HepG2 (cell line): ENCODE results near the gene HSPB6. TPM values are rescaled to one million over a fixed set of nuclear protein-coding genes. Genes with fewer than 3 reads are reported as not detected.

Experiments used
- ARID4A ChIP-seq: sonication (generic); formaldehyde crosslinking; IDR thresholded peaks from 2 replicates; pipeline ENCODE4 v1.5.0; 2020; ENCODE audit warnings: mild to moderate bottlenecking, missing genetic modification reagents, borderline replicate concordance
- HOXA3 ChIP-seq: sonication (generic); formaldehyde crosslinking; IDR thresholded peaks from 2 replicates; pipeline ENCODE4 v1.5.0; 2020; ENCODE audit warnings: missing genetic modification reagents
- REST ChIP-seq, 2 experiments: IDR thresholded peaks; 2 replicates each; pipeline ENCODE4 v1.6.1; 2011 to 2012; ENCODE audit warnings: low read length in 2 of 2, borderline replicate concordance in 1 of 2, low read depth in 1 of 2, mild to moderate bottlenecking in 1 of 2, moderate library complexity in 1 of 2
- SIN3A ChIP-seq: IDR thresholded peaks from 2 replicates; pipeline ENCODE4 v1.6.1; 2011; ENCODE audit warnings: low read depth, mild to moderate bottlenecking, control low read depth, low read length, borderline replicate concordance
- TGIF2 ChIP-seq: IDR thresholded peaks from 2 replicates; pipeline ENCODE4 v1.6.1; 2016; ENCODE audit warnings: control low read depth, missing compliant biosample characterization
- ZFP91 ChIP-seq: sonication (generic); formaldehyde crosslinking; IDR thresholded peaks from 2 replicates; pipeline ENCODE4 v1.9.0; 2022; ENCODE audit warnings: missing genetic modification reagents, mild to moderate bottlenecking, borderline replicate concordance
- ZNF816 ChIP-seq: sonication (generic); formaldehyde crosslinking; IDR thresholded peaks from 2 replicates; pipeline ENCODE4 v1.8.0; 2022; ENCODE audit warnings: missing genetic modification reagents, mild to moderate bottlenecking, borderline replicate concordance
- polyA plus RNA-seq, 8 experiments: library from polyadenylated mRNA; depleted of rRNA in 3 of 8; stranded (reverse) in 7 of 8; unstranded in 1 of 8; fragments of >200 nt; fragmentation: Illumina TruSeq in 4 of 8; extraction: Trizol in 4 of 8; gene quantifications; 2 replicates each; pipeline versions ENCODE4 v1.2.1 to v1.2.3, GENCODE V29; 2011 to 2016; ENCODE audit warnings: low read depth in 4 of 8, missing spikeins in 1 of 8, mixed read lengths in 1 of 8; ENCODE audit not compliant: insufficient read depth in 1 of 8
- total RNA-seq, 5 experiments: library from RNA; depleted of rRNA; stranded (reverse); fragments of >200 nt; fragmentation: Illumina TruSeq; extraction: Trizol; gene quantifications; 2 replicates each; pipeline ENCODE4 v1.2.3, GENCODE V29; 2016; ENCODE audit warnings: low read depth in 1 of 5

The HSPB6 gene
- total and polyA plus RNA-seq, 2 of the 13 experiments (the other 11 are each of a cell fraction or from before 2014, with no cell fraction given) = 0.18 TPM; not detected in 1

- TF ChIP-seq HOXA3 (CRISPR knock-in tag) (peak; percentile 80), ARID4A (peak; percentile 52; the same call in 1 of the 2 replicates), ZNF816 (CRISPR knock-in tag) (no peak), REST (IDR thresholded peaks at IDR 0.05; ENCODE audit: borderline replicate concordance in 1 of 2, low read depth in 1 of 2, low read length in 2 of 2) (no peak), ZFP91 (no peak), TGIF2 (CRISPR knock-in tag) (peak; percentile 60; the same call in 1 of the 2 replicates), SIN3A (0 out of 2 replicates have a peak, but pooled peaks have one; percentile 78)
Measured at GRCh38 chr19:35775298-35776101, 18.7 kb upstream of the HSPB6 start, which contains the start of gene ARHGAP33 (continued).
